H9 (cell line): ENCODE results near the gene ACOX1. TPM values are rescaled to one million over a fixed set of nuclear protein-coding genes. Genes with fewer than 3 reads are reported as not detected.

Experiments used
- DNase-seq: peaks from one replicate; pipeline ENCODE4 v3.0.0-alpha.2; 2017
- H2AFZ ChIP-seq: one replicate; pipeline ENCODE4 v1.6.1; 2013; ENCODE audit warnings: mild to moderate bottlenecking, low read length, control low read depth, moderate library complexity
- H2AK5ac ChIP-seq: 2 replicates; pipeline ENCODE4 v1.6.1; 2013; ENCODE audit warnings: low read length, control low read depth, mixed read lengths; ENCODE audit not compliant: insufficient read length
- H2BK120ac ChIP-seq: one replicate; pipeline ENCODE4 v1.6.1; 2013; ENCODE audit warnings: low read depth, mild to moderate bottlenecking, low read length, control low read depth, inconsistent platforms; ENCODE audit not compliant: poor library complexity, severe bottlenecking
- H2BK12ac ChIP-seq: 2 replicates; pipeline ENCODE4 v1.6.1; 2013; ENCODE audit warnings: low read length, control low read depth, mixed read lengths, low read depth; ENCODE audit not compliant: insufficient read length
- H2BK15ac ChIP-seq: 2 replicates; pipeline ENCODE4 v1.6.1; 2013; ENCODE audit warnings: low read depth, low read length, control low read depth
- H2BK20ac ChIP-seq: one replicate; pipeline ENCODE4 v1.6.1; 2013; ENCODE audit warnings: low read depth, mild to moderate bottlenecking, low read length, control low read depth, inconsistent platforms; ENCODE audit not compliant: poor library complexity, severe bottlenecking
- H2BK5ac ChIP-seq: 2 replicates; pipeline ENCODE4 v1.6.1; 2013; ENCODE audit warnings: low read length, control low read depth, mixed read lengths; ENCODE audit not compliant: insufficient read length
- H3K14ac ChIP-seq: 2 replicates; pipeline ENCODE4 v1.6.1; 2013; ENCODE audit warnings: low read length, control low read depth; ENCODE audit not compliant: insufficient read depth
- H3K18ac ChIP-seq: 2 replicates; pipeline ENCODE4 v1.6.1; 2013; ENCODE audit warnings: low read depth, mild to moderate bottlenecking, mixed read lengths, low read length, control low read depth; ENCODE audit not compliant: insufficient read length
- H3K23ac ChIP-seq: 2 replicates; pipeline ENCODE4 v1.6.1; 2013; ENCODE audit warnings: low read length, control low read depth, mixed read lengths, low read depth; ENCODE audit not compliant: insufficient read length
- H3K23me2 ChIP-seq: 2 replicates; pipeline ENCODE4 v1.6.1; 2013; ENCODE audit warnings: low read depth, mild to moderate bottlenecking, mixed read lengths, low read length, control low read depth; ENCODE audit not compliant: insufficient read length, poor library complexity, severe bottlenecking
- H3K27ac ChIP-seq: 2 replicates; pipeline ENCODE4 v1.5.1; 2013; ENCODE audit warnings: low read length, control low read depth, mixed read lengths, low read depth; ENCODE audit not compliant: insufficient read length
- H3K27me3 ChIP-seq: 2 replicates; pipeline ENCODE4 v1.6.1; 2013; ENCODE audit warnings: low read length, control low read depth, inconsistent platforms; ENCODE audit not compliant: insufficient read depth
- H3K4ac ChIP-seq: 2 replicates; pipeline ENCODE4 v1.6.1; 2013; ENCODE audit warnings: low read depth, mild to moderate bottlenecking, control low read depth, inconsistent platforms, low read length, moderate library complexity
- H3K4me1 ChIP-seq: 2 replicates; pipeline ENCODE4 v1.6.1; 2013; ENCODE audit warnings: low read length, control low read depth, inconsistent platforms; ENCODE audit not compliant: insufficient read depth
- H3K4me2 ChIP-seq: 2 replicates; pipeline ENCODE4 v1.6.1; 2013; ENCODE audit warnings: low read length, control low read depth, mixed read lengths; ENCODE audit not compliant: insufficient read length, insufficient read depth
- H3K56ac ChIP-seq: 2 replicates; pipeline ENCODE4 v1.6.1; 2013; ENCODE audit warnings: low read depth, mild to moderate bottlenecking, mixed read lengths, low read length, control low read depth; ENCODE audit not compliant: insufficient read length
- H3K79me1 ChIP-seq: 2 replicates; pipeline ENCODE4 v1.6.1; 2013; ENCODE audit warnings: low read depth, mild to moderate bottlenecking, moderate library complexity, low read length, control low read depth, inconsistent platforms; ENCODE audit not compliant: insufficient read depth, poor library complexity, severe bottlenecking
- H3K79me2 ChIP-seq: 2 replicates; pipeline ENCODE4 v1.6.1; 2013; ENCODE audit warnings: low read length, control low read depth, inconsistent platforms; ENCODE audit not compliant: insufficient read depth
- H3K9ac ChIP-seq: 2 replicates; pipeline ENCODE4 v1.6.1; 2013; ENCODE audit warnings: low read length, control low read depth, mixed read lengths; ENCODE audit not compliant: insufficient read length; ENCODE audit errors: extremely low read depth
- H3K9me3 ChIP-seq: one replicate; pipeline ENCODE4 v1.6.1; 2013; ENCODE audit warnings: low read depth, low read length, inconsistent platforms; ENCODE audit not compliant: control insufficient read depth
- H3T11ph ChIP-seq: one replicate; pipeline ENCODE4 v1.6.1; 2013; ENCODE audit warnings: mild to moderate bottlenecking, low read length, control low read depth, inconsistent platforms
- H4K20me1 ChIP-seq: one replicate; pipeline ENCODE4 v1.6.1; 2013; ENCODE audit not compliant: control insufficient read depth, insufficient read length, insufficient read depth
- H4K5ac ChIP-seq: 2 replicates; pipeline ENCODE4 v1.6.1; 2013; ENCODE audit warnings: low read depth, mild to moderate bottlenecking, mixed read lengths, low read length, control low read depth; ENCODE audit not compliant: insufficient read length
- H4K8ac ChIP-seq: replicated peaks from 2 replicates; pipeline ENCODE4 v1.6.1; 2013; ENCODE audit warnings: low read length, control low read depth, mixed read lengths, low read depth; ENCODE audit not compliant: insufficient read length
- H4K91ac ChIP-seq: 2 replicates; pipeline ENCODE4 v1.6.1; 2013; ENCODE audit warnings: low read depth, mild to moderate bottlenecking, moderate library complexity, mixed read lengths, low read length, control low read depth; ENCODE audit not compliant: insufficient read length
- H3K27ac Mint-ChIP-seq, 3 experiments: 2 replicates in 2 of 3; 3 replicates in 1 of 3; pipeline ENCODE4 v1.8.0; 2020 to 2021; ENCODE audit warnings: mixed read lengths in 3 of 3, mild to moderate bottlenecking in 1 of 3, moderate library complexity in 1 of 3
- H3K27me3 Mint-ChIP-seq: 2 replicates; pipeline ENCODE4 v1.8.0; 2021; ENCODE audit warnings: low read depth, mild to moderate bottlenecking, moderate library complexity, mixed read lengths
- H3K36me3 Mint-ChIP-seq, 3 experiments: 2 replicates in 2 of 3; 3 replicates in 1 of 3; pipeline ENCODE4 v1.8.0; 2020 to 2021; ENCODE audit warnings: low read depth in 3 of 3, mixed read lengths in 3 of 3; ENCODE audit not compliant: insufficient read depth in 1 of 3
- H3K4me1 Mint-ChIP-seq, 2 experiments: 2 replicates each; pipeline ENCODE4 v1.8.0; 2020; ENCODE audit warnings: mixed read lengths in 2 of 2
- H3K4me3 Mint-ChIP-seq, 2 experiments: 2 replicates in 1 of 2; 3 replicates in 1 of 2; pipeline ENCODE4 v1.8.0; 2020 to 2021; ENCODE audit warnings: mild to moderate bottlenecking in 2 of 2, mixed read lengths in 2 of 2, moderate library complexity in 1 of 2
- H3K9me3 Mint-ChIP-seq, 2 experiments: 2 replicates in 1 of 2; 3 replicates in 1 of 2; pipeline ENCODE4 v1.8.0; 2020; ENCODE audit warnings: mild to moderate bottlenecking in 2 of 2, mixed read lengths in 2 of 2, moderate library complexity in 1 of 2
- CTCF ChIP-seq: fragments of 200-600 bp; sonication (generic); conservative IDR thresholded peaks from 3 replicates; pipeline ENCODE4 v1.8.0; 2021; ENCODE audit warnings: antibody characterized with exemption, mild to moderate bottlenecking
- WGBS: extraction: QIAGEN DNeasy Blood & Tissue Kit; methylation state at CpG from one replicate; pipeline ENCODE4 v1.1.7; 2013; ENCODE audit warnings: missing lambda C conversion rate, low lambda C conversion rate, mixed read lengths; ENCODE audit not compliant: insufficient read length; ENCODE audit errors: extremely low coverage; 5-methylcytosine and 5-hydroxymethylcytosine counted together
- total RNA-seq: library from RNA; stranded (reverse); gene quantifications from 2 replicates; pipeline ENCODE4 v1.2.1, GENCODE V29; 2021

ACOX1 gene
- total RNA-seq, 1 experiment from 2014 or later, result 27.4 TPM

GRCh38 chr17:76017481-76018339 lies 38.7 kb upstream of the ACOX1 start:
- Histone ChIP-seq H3K23me2 (no peaks in the 10 kb centered on the region), H3K27me3 (no peaks in the 10 kb centered on the region), H2BK12ac (no peak overlapping the region), H3K4ac (no peak overlapping the region), H3K79me2 (no peaks in the 10 kb centered on the region), H3K79me1 (no peaks in the 10 kb centered on the region), H3K56ac (no peak overlapping the region), H2AFZ (no peak overlapping the region), H2BK15ac (no peak overlapping the region), H2BK5ac (no peak overlapping the region), H3K14ac (no peak overlapping the region), H3K4me1 (no peaks in the 10 kb centered on the region), H3K23ac (no peak overlapping the region), H2BK120ac (no peak overlapping the region), H4K5ac (no peak overlapping the region), H3K9me3 (no peaks in the 10 kb centered on the region), H3K27ac (no peak overlapping the region), H3K4me2 (no peak overlapping the region), H4K20me1 (no peaks in the 10 kb centered on the region), H4K91ac (no peak overlapping the region), H3K18ac (no peak overlapping the region), H2AK5ac (no peak overlapping the region), H3K9ac (no peak overlapping the region), H4K8ac (no peak overlapping the region), H2BK20ac (no peak overlapping the region), H3T11ph (no peak overlapping the region)
- Mint-ChIP-seq H3K9me3 (no peaks in the 10 kb centered on the region), H3K36me3 (no peaks in the 10 kb centered on the region; a peak in 1 of 7 replicates), H3K4me1 (peaks cover 3 to 9% of the 10 kb centered on the region in 2 experiments), H3K27ac (no peak overlapping the region), H3K4me3 (no peak overlapping the region), H3K27me3 (peaks cover 7% of the 10 kb centered on the region)
- no peak for DNase-seq
- TF ChIP-seq CTCF, result no peak
- WGBS, result no CpG with 5 or more reads among the region's 21 CpGs
